GM12878 (cell line): ENCODE data around the gene FAM110C. TPM values are rescaled to one million over a fixed set of nuclear protein-coding genes. Genes with fewer than 3 reads are reported as not detected.
"Not testable (repeated sequence)": the region's sequence is repeated elsewhere in the genome, so short reads cannot be mapped to it uniquely, and the experiment has no call there.

Experiments used
- ATAC-seq: fragments of 200-7000 bp; cut with Tn5 transposase; 3 replicates; pipeline ENCODE4 v1.9.1; 2020; ENCODE audit warnings: mild to moderate bottlenecking, moderate library complexity
- BruUV-seq: library from RNA; stranded (reverse); fragments of 400-500 nt; replicated peaks from 2 replicates; lab custom pipeline; 2021; lab: Mats Ljungman, UMichigan
- CTCF ChIA-PET: fragments of 300-600 bp; sonication (Branson Sonifier 250); formaldehyde crosslinking; extraction: SDS; loops from one replicate; lab custom pipeline; 2021; ENCODE audit warnings: inconsistent platforms; lab: Yijun Ruan, JAX
- POLR2A ChIA-PET: fragments of 350-600 bp; formaldehyde crosslinking; extraction: SDS; loops from one replicate; lab custom pipeline; 2021; ENCODE audit warnings: inconsistent platforms; lab: Charles Lee
- RAD21 ChIA-PET: fragments of 300-600 bp; sonication (Branson Sonifier 250); formaldehyde crosslinking; loops from one replicate; lab custom pipeline; 2023; ENCODE audit warnings: antibody characterized with exemption; ENCODE audit not compliant: unreplicated experiment; lab: Charles Lee
- SMC1A ChIA-PET: fragments of 300-600 bp; sonication (Branson Sonifier 250); formaldehyde crosslinking; loops from one replicate; lab custom pipeline; 2023; ENCODE audit not compliant: unreplicated experiment, uncharacterized antibody; lab: Charles Lee
- DNase-seq: peaks from one replicate; pipeline ENCODE4 v3.0.0-alpha.2; 2011; ENCODE audit warnings: low read depth, low spot score
- FAIRE-seq: peaks from 3 replicates; lab custom pipeline; 2011; peaks lifted over from hg19 to GRCh38; lab: Jason Lieb, UNC
- H2AFZ ChIP-seq: 2 replicates; pipeline ENCODE4 v1.6.0; 2011; ENCODE audit warnings: low read depth, low read length, control low read depth; ENCODE audit not compliant: control insufficient read depth
- H3K27ac ChIP-seq: 2 replicates; pipeline ENCODE4 v1.5.1; 2011; ENCODE audit warnings: control low read depth; ENCODE audit not compliant: control insufficient read depth, insufficient read depth
- H3K27me3 ChIP-seq, 2 experiments: replicated peaks in 1 of 2; 2 replicates each; pipeline versions ENCODE4 v1.6.0 to v1.6.1; 2011; ENCODE audit warnings: low read length in 1 of 2; ENCODE audit not compliant: control insufficient read depth in 2 of 2, insufficient read depth in 2 of 2
- H3K36me3 ChIP-seq, 2 experiments: 2 replicates each; pipeline ENCODE4 v1.5.1; 2011; ENCODE audit warnings: low read length in 1 of 2; ENCODE audit not compliant: control insufficient read depth in 2 of 2, insufficient read depth in 2 of 2
- H3K4me1 ChIP-seq: 2 replicates; pipeline ENCODE4 v1.6.1; 2011; ENCODE audit warnings: mild to moderate bottlenecking, low read length, moderate library complexity, mixed read lengths; ENCODE audit not compliant: control insufficient read depth, insufficient read depth
- H3K4me2 ChIP-seq: 2 replicates; pipeline ENCODE4 v1.6.0; 2011; ENCODE audit warnings: control low read depth; ENCODE audit not compliant: control insufficient read depth, insufficient read depth
- H3K4me3 ChIP-seq: fragments of 200-600 bp; sonication (generic); 2 replicates; pipeline ENCODE4 v1.5.1; 2016
- H3K79me2 ChIP-seq: 2 replicates; pipeline ENCODE4 v1.6.0; 2011; ENCODE audit warnings: low read length; ENCODE audit not compliant: control insufficient read depth, insufficient read depth
- H3K9ac ChIP-seq: 2 replicates; pipeline ENCODE4 v1.8.0; 2011; ENCODE audit warnings: low read length, control low read depth, mixed read lengths; ENCODE audit not compliant: control insufficient read depth, insufficient read depth
- H3K9me3 ChIP-seq: replicated peaks from 3 replicates; pipeline ENCODE4 v1.5.1; 2011; ENCODE audit warnings: mild to moderate bottlenecking, low read length; ENCODE audit not compliant: control insufficient read depth, insufficient read depth
- H4K20me1 ChIP-seq: 2 replicates; pipeline ENCODE4 v1.6.0; 2011; ENCODE audit not compliant: control insufficient read depth, insufficient read depth
- JUNB ChIP-seq: IDR thresholded peaks from 2 replicates; pipeline ENCODE4 v1.6.1; 2016; ENCODE audit warnings: antibody characterized with exemption, mild to moderate bottlenecking
- MTA2 ChIP-seq: fragments of 450-650 bp; IDR thresholded peaks from 2 replicates; pipeline ENCODE4 v1.6.1; 2016; ENCODE audit warnings: low read depth, mild to moderate bottlenecking, moderate library complexity
- MXI1 ChIP-seq: fragments of 150-350 bp; IDR thresholded peaks from 2 replicates; pipeline ENCODE4 v1.6.1; 2011; ENCODE audit warnings: low read depth, mild to moderate bottlenecking, inconsistent platforms, low read length, improper control_type of control experiment
- TCF7 ChIP-seq: IDR thresholded peaks from 2 replicates; pipeline ENCODE4 v1.6.1; 2014; ENCODE audit warnings: antibody characterized with exemption, borderline replicate concordance
- WGBS: methylation state at CpG from one replicate; pipeline ENCODE4 v1.1.6; 2016; ENCODE audit warnings: low lambda C conversion rate; ENCODE audit not compliant: insufficient replicate concordance, insufficient coverage; ENCODE audit errors: missing lambda C conversion rate; 5-methylcytosine and 5-hydroxymethylcytosine counted together
- in situ Hi-C: fragments of 300-500 bp; cut with MboI; formaldehyde crosslinking; loops from 9 replicates; pipeline ENCODE4 v1.14.3; 2018; ENCODE audit warnings: mixed read lengths
- intact Hi-C: fragments of 100-400 bp; cut with micrococcal nuclease; formaldehyde crosslinking; loops from one replicate; pipeline ENCODE4 v1.14.2; 2022; ENCODE audit not compliant: unreplicated experiment
- polyA plus RNA-seq, 11 experiments: library from polyadenylated mRNA; depleted of rRNA in 4 of 11; unstranded in 6 of 11; stranded (reverse) in 5 of 11; fragments of >200 nt; fragmentation: Nextera tagmentation in 4 of 11; fragmentation: Illumina TruSeq in 1 of 11; extraction: Ambion mirVana in 4 of 11; extraction: Trizol in 1 of 11; gene quantifications; 1 replicate in 1 of 11; 2 replicates in 10 of 11; pipeline versions ENCODE4 v1.2.1 to v1.2.3, GENCODE V29; 2011 to 2016; ENCODE audit warnings: inconsistent platforms in 2 of 11, missing spikeins in 2 of 11, low read depth in 1 of 11
- total RNA-seq, 4 experiments: library from RNA; depleted of rRNA in 3 of 4; stranded (reverse); fragments of >200 nt in 3 of 4; fragmentation: Illumina TruSeq in 1 of 4; extraction: Trizol in 1 of 4; gene quantifications; 2 replicates each; pipeline versions ENCODE4 v1.2.1 to v1.2.3, GENCODE V29; 2013 to 2021
- TF ChIP-seq, protein P1 (sequence below): IDR thresholded peaks from 2 replicates; pipeline ENCODE4 v1.6.1; 2012; ENCODE audit warnings: mild to moderate bottlenecking, low read depth, low read length
- TF ChIP-seq, protein P2 (sequence below): fragments of 450-650 bp; conservative IDR thresholded peaks from 2 replicates; pipeline ENCODE4 v1.6.1; 2017; ENCODE audit warnings: mild to moderate bottlenecking, moderate library complexity

Gene FAM110C
- total and polyA plus RNA-seq, 10 of the 15 experiments (the other 5 are each of a cell fraction or from before 2014, with no cell fraction given) = not detected

DNA sequence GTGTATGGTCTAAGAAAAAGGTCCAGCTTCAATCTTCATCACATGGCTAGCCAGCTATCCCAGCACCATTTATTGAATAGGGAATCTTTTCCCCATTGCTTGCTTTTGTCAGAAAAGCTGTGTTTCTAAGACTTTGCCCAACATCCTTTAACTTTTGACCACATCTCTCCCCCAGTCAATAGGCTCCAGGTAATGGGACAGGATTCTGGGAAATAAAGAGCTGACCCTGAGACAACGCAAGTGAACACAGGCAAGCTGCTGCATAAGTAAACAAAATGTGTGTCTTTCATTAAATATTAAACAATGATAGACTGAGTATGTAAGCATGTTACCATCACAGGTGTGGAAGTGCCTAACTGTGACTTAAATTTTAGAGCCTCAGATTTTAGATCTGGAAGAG lies 23.0 kb downstream of the FAM110C start (continued):
- TF ChIP-seq, protein P1, sequence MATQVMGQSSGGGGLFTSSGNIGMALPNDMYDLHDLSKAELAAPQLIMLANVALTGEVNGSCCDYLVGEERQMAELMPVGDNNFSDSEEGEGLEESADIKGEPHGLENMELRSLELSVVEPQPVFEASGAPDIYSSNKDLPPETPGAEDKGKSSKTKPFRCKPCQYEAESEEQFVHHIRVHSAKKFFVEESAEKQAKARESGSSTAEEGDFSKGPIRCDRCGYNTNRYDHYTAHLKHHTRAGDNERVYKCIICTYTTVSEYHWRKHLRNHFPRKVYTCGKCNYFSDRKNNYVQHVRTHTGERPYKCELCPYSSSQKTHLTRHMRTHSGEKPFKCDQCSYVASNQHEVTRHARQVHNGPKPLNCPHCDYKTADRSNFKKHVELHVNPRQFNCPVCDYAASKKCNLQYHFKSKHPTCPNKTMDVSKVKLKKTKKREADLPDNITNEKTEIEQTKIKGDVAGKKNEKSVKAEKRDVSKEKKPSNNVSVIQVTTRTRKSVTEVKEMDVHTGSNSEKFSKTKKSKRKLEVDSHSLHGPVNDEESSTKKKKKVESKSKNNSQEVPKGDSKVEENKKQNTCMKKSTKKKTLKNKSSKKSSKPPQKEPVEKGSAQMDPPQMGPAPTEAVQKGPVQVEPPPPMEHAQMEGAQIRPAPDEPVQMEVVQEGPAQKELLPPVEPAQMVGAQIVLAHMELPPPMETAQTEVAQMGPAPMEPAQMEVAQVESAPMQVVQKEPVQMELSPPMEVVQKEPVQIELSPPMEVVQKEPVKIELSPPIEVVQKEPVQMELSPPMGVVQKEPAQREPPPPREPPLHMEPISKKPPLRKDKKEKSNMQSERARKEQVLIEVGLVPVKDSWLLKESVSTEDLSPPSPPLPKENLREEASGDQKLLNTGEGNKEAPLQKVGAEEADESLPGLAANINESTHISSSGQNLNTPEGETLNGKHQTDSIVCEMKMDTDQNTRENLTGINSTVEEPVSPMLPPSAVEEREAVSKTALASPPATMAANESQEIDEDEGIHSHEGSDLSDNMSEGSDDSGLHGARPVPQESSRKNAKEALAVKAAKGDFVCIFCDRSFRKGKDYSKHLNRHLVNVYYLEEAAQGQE = no peak
- TF ChIP-seq TCF7 (no peak), MTA2 (no peak), MXI1 (no peak), JUNB (no peak)
- TF ChIP-seq, protein P2, sequence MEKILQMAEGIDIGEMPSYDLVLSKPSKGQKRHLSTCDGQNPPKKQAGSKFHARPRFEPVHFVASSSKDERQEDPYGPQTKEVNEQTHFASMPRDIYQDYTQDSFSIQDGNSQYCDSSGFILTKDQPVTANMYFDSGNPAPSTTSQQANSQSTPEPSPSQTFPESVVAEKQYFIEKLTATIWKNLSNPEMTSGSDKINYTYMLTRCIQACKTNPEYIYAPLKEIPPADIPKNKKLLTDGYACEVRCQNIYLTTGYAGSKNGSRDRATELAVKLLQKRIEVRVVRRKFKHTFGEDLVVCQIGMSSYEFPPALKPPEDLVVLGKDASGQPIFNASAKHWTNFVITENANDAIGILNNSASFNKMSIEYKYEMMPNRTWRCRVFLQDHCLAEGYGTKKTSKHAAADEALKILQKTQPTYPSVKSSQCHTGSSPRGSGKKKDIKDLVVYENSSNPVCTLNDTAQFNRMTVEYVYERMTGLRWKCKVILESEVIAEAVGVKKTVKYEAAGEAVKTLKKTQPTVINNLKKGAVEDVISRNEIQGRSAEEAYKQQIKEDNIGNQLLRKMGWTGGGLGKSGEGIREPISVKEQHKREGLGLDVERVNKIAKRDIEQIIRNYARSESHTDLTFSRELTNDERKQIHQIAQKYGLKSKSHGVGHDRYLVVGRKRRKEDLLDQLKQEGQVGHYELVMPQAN = no peak

DNA sequence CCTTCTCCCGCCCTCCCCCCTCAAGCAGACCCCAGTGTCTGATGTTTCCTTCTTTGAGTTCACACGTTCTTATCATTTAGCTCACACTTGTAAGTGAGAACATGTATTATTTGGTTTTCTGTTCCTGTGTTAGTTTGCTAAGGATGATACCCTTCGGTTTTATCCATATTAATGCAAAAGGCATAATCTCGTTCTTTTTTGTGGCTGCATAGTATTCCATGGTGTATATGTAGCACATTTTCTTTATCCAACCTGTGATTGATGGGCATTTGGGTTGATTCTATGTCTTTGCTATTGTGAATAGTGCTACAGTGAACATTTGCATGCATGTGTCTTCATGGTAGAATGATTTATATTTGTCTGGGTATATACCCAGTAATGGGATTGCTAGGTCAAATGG lies 24.1 kb downstream of the FAM110C start:
- RAD21 ChIA-PET = interaction anchor here (1.7 kb wide), 1 partner anchor 269 kb away, joined by 4 read pairs; no protein-coding TSS in a partner anchor
- SMC1A ChIA-PET, H3K27ac ChIP-seq, H3K27me3 ChIP-seq, BruUV-seq, FAIRE-seq, DNase-seq, in situ Hi-C loops, intact Hi-C loops, H2AFZ ChIP-seq, H3K36me3 ChIP-seq, ATAC-seq, H3K4me3 ChIP-seq, CTCF ChIA-PET, H3K9ac ChIP-seq, H4K20me1 ChIP-seq, H3K9me3 ChIP-seq, POLR2A ChIA-PET, H3K4me1 ChIP-seq, H3K4me2 ChIP-seq, H3K79me2 ChIP-seq: not testable (repeated sequence)
- WGBS = 26% methylated on average over 4 of the region's 4 CpGs

DNA sequence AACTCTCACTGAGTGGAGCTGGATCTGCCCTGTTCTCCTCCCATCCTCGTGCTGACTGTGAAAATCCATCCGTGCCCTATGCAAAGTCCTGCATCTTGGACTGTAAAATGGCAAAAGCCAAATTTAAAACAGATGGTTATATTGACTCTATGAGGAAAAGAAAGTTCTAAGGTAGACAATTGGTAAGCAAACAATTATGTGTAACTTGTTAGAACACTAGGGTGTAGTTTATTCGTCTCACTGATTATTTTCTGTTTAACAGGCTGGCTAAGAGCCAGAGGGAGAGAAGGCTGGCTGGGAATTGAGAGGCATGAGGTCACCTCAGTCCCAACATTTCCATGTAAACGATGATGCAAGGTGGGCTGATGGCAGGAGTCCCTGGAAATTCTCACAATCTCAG lies 26.0 kb downstream of the FAM110C start:
- CTCF ChIA-PET = interaction anchor here (1.0 to 2.6 kb wide), 3 partner anchors 122 to 618 kb away, joined by 3 to 6 read pairs (median 5); no protein-coding TSS in a partner anchor
- not testable (repeated sequence) for BruUV-seq

More for the DNA sequence above, 26.0 kb downstream of the FAM110C start:
- H3K9me3 ChIP-seq, DNase-seq, H4K20me1 ChIP-seq, intact Hi-C loops, H3K27me3 ChIP-seq, H3K4me1 ChIP-seq, H3K4me3 ChIP-seq, H3K36me3 ChIP-seq, SMC1A ChIA-PET, FAIRE-seq, RAD21 ChIA-PET, POLR2A ChIA-PET, ATAC-seq, in situ Hi-C loops, H3K27ac ChIP-seq, H3K9ac ChIP-seq, H3K4me2 ChIP-seq, H3K79me2 ChIP-seq, H2AFZ ChIP-seq: not testable (repeated sequence)
- 14% methylated on average over 4 of the region's 4 CpGs for WGBS
